Vagina (tissue), 2 donors: ENCODE measurements around the gene SPATA9. TPM values are rescaled to one million over a fixed set of nuclear protein-coding genes. Genes with fewer than 3 reads are reported as not detected.

Experiments used
- DNase-seq, 2 donors: peaks; one replicate each; pipeline ENCODE4 v3.0.0-alpha.2; 2017; ENCODE audit errors: extremely low spot score in 2 of 2
- H3K27ac ChIP-seq: fragments of 200-600 bp; sonication (generic); one replicate; pipeline ENCODE4 v1.5.1; 2019
- H3K27me3 ChIP-seq: fragments of 200-600 bp; sonication (generic); one replicate; pipeline ENCODE4 v1.5.1; 2019
- H3K36me3 ChIP-seq, 2 donors: fragments of 200-600 bp; sonication (generic); one replicate each; pipeline ENCODE4 v1.5.1; 2017 to 2019
- H3K4me1 ChIP-seq: fragments of 200-600 bp; sonication (generic); one replicate; pipeline ENCODE4 v1.5.1; 2019
- H3K4me3 ChIP-seq, 2 donors: fragments of 200-600 bp; sonication (generic); 1 replicate in 1 of 2; 2 replicates in 1 of 2; pipeline ENCODE4 v1.5.1; 2016 to 2019
- H3K9me3 ChIP-seq: fragments of 200-600 bp; sonication (generic); one replicate; pipeline ENCODE4 v1.5.1; 2019
- POLR2A ChIP-seq, 2 donors: fragments of 450-650 bp; IDR thresholded peaks; one replicate each; pipeline ENCODE4 v1.6.1; 2017; ENCODE audit warnings: antibody characterized with exemption in 2 of 2, mild to moderate bottlenecking in 2 of 2, moderate library complexity in 2 of 2
- POLR2AphosphoS5 ChIP-seq, 2 donors: sonication (generic); formaldehyde crosslinking; IDR thresholded peaks; one replicate each; pipeline ENCODE4 v1.9.0; 2017; ENCODE audit warnings: antibody characterized with exemption in 2 of 2, mild to moderate bottlenecking in 2 of 2, low read depth in 1 of 2; ENCODE audit not compliant: insufficient read depth in 1 of 2
- intact Hi-C: fragments of 100-400 bp; cut with DNase I; formaldehyde crosslinking; loops from one replicate; pipeline ENCODE4 v1.15.1; 2023
- total RNA-seq: library from RNA; depleted of rRNA; stranded (reverse); fragments of >200 nt; gene quantifications from one replicate; pipeline ENCODE4 v1.2.3, GENCODE V29; 2016
- TF ChIP-seq, protein P1 (sequence below), 3 experiments: fragments of 450-650 bp in 2 of 3; fragments of 200-600 bp in 1 of 3; sonication (generic) in 1 of 3; IDR thresholded peaks; one replicate each; pipeline ENCODE4 v1.5.1; 2017 to 2019; ENCODE audit warnings: antibody characterized with exemption in 3 of 3, mild to moderate bottlenecking in 2 of 3, moderate library complexity in 2 of 3

SPATA9 gene
- total RNA-seq, 1 donor from 2014 or later = not detected

- H3K9me3 ChIP-seq = no peaks in the 10 kb centered on the region
- no peaks in the 10 kb centered on the region for H3K36me3 ChIP-seq
- no peaks in the 10 kb centered on the region for H3K4me1 ChIP-seq
- H3K4me3 ChIP-seq = no peak overlapping the region
- no peak overlapping the region for H3K27ac ChIP-seq
- no peaks in the 10 kb centered on the region for H3K27me3 ChIP-seq
- DNase-seq = no peak
- no peak for TF ChIP-seq POLR2A (IDR thresholded peaks at IDR 0.05)
- no peak for TF ChIP-seq POLR2AphosphoS5 (IDR thresholded peaks at IDR 0.05; ENCODE audit: insufficient read depth in 1 of 2, low read depth in 1 of 2)
- TF ChIP-seq, protein P1, sequence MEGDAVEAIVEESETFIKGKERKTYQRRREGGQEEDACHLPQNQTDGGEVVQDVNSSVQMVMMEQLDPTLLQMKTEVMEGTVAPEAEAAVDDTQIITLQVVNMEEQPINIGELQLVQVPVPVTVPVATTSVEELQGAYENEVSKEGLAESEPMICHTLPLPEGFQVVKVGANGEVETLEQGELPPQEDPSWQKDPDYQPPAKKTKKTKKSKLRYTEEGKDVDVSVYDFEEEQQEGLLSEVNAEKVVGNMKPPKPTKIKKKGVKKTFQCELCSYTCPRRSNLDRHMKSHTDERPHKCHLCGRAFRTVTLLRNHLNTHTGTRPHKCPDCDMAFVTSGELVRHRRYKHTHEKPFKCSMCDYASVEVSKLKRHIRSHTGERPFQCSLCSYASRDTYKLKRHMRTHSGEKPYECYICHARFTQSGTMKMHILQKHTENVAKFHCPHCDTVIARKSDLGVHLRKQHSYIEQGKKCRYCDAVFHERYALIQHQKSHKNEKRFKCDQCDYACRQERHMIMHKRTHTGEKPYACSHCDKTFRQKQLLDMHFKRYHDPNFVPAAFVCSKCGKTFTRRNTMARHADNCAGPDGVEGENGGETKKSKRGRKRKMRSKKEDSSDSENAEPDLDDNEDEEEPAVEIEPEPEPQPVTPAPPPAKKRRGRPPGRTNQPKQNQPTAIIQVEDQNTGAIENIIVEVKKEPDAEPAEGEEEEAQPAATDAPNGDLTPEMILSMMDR (IDR thresholded peaks at IDR 0.05) = no peak
- intact Hi-C loops = no loop called here
Observed at GRCh38 chr5:95609711-95610110, 73.1 kb downstream of the SPATA9 start.

Other genes starting within 250 kb of the SPATA9 start
- 59.7 TPM for gene SKIC3, start 128.0 kb downstream of the SPATA9 start, total RNA-seq
- 9.1 TPM for gene ARSK, start 127.9 kb downstream of the SPATA9 start, total RNA-seq
- 1.7 TPM for gene GPR150, start 62.9 kb downstream of the SPATA9 start, total RNA-seq
- 1.2 TPM for gene RFESD, start 36.2 kb downstream of the SPATA9 start, total RNA-seq
- 43.2 TPM for gene RHOBTB3, start 48.3 kb upstream of the SPATA9 start, total RNA-seq
- gene GLRX, start 139.7 kb upstream of the SPATA9 start, total RNA-seq = 63.3 TPM